ENCODE data around the gene GRIP2.

GRIP2 gene

GRCh38 chr3:14451844-14452739 is 88.0 kb downstream of the GRIP2 start:
- Histone ChIP-seq H3K27ac (ENCODE audit: low read depth, low read length) (no peak overlapping the region), H3K9me3 (ENCODE audit: insufficient read depth, low read depth, low read length) (no peaks in the 10 kb centered on the region), H3K14ac (ENCODE audit: low read length) (no peak overlapping the region), H3K4ac (ENCODE audit: low read depth, low read length) (no peak overlapping the region), H4K12ac (ENCODE audit: low read depth, low read length) (no peak overlapping the region), H2AK5ac (ENCODE audit: low read length) (no peak overlapping the region), H2BK12ac (ENCODE audit: low read length) (no peak overlapping the region), H3K79me1 (ENCODE audit: low read length) (no peaks in the 10 kb centered on the region), H3K23ac (ENCODE audit: low read length) (no peak overlapping the region), H3K4me3 (ENCODE audit: low read depth, low read length) (no peak overlapping the region), H3K27me3 (ENCODE audit: insufficient read depth, low read length) (no peaks in the 10 kb centered on the region), H3K79me2 (ENCODE audit: control insufficient read depth, insufficient read depth, low read length, poor library complexity) (no peaks in the 10 kb centered on the region), H3K4me1 (ENCODE audit: control insufficient read depth in 1 of 2, insufficient read depth in 2 of 2, low read length in 2 of 2) (peaks cover 0 to 8% of the 10 kb centered on the region in 2 experiments), H4K91ac (ENCODE audit: low read depth, low read length) (no peak overlapping the region), H2BK120ac (ENCODE audit: insufficient read depth, low read length, poor library complexity) (no peak overlapping the region), H2AFZ (ENCODE audit: insufficient read depth, low read length, poor library complexity) (no peak overlapping the region), H3K36me3 (ENCODE audit: control insufficient read depth in 1 of 2, insufficient read depth in 2 of 2, low read length in 2 of 2) (peaks cover 75 to 86% of the 10 kb centered on the region in 2 experiments), H4K8ac (ENCODE audit: low read depth, low read length) (no peak overlapping the region), H3K18ac (ENCODE audit: low read length) (no peak overlapping the region), H3K9ac (ENCODE audit: low read length) (no peak overlapping the region), H3K4me2 (ENCODE audit: low read length) (no peak overlapping the region), H2BK5ac (ENCODE audit: low read depth, low read length, poor library complexity) (no peak overlapping the region)
- no peak for DNase-seq
- no CpG with 5 or more reads among the region's 17 CpGs for WGBS (ENCODE audit: extremely low coverage, insufficient coverage, insufficient read length)

- no peak for DNase-seq
Measured at GRCh38 chr3:14450922-14451606, 89.1 kb downstream of the GRIP2 start.

GRCh38 chr3:14450506-14450905 is 89.6 kb downstream of the GRIP2 start:
- H3K4me1 ChIP-seq (ENCODE audit: control insufficient read depth in 1 of 2, insufficient read depth in 2 of 2, low read length in 2 of 2), result peaks cover 0 to 8% of the 10 kb centered on the region in 2 experiments
- no peak overlapping the region for H4K12ac ChIP-seq (ENCODE audit: low read depth, low read length)
- no peak overlapping the region for H4K8ac ChIP-seq (ENCODE audit: low read depth, low read length)
- no peaks in the 10 kb centered on the region for H3K9me3 ChIP-seq (ENCODE audit: insufficient read depth, low read depth, low read length)
- no peak overlapping the region for H4K91ac ChIP-seq (ENCODE audit: low read depth, low read length)
- WGBS (ENCODE audit: extremely low coverage, insufficient coverage, insufficient read length), result no CpG with 5 or more reads among the region's 3 CpGs
- no peak for DNase-seq
- H3K18ac ChIP-seq (ENCODE audit: low read length), result no peak overlapping the region
- no peak overlapping the region for H2BK120ac ChIP-seq (ENCODE audit: insufficient read depth, low read length, poor library complexity)
- H3K23ac ChIP-seq (ENCODE audit: low read length), result no peak overlapping the region
- no peak overlapping the region for H3K9ac ChIP-seq (ENCODE audit: low read length)
- H2AK5ac ChIP-seq (ENCODE audit: low read length), result no peak overlapping the region
- H3K4me3 ChIP-seq (ENCODE audit: low read depth, low read length), result no peak overlapping the region
- H3K14ac ChIP-seq (ENCODE audit: low read length), result no peak overlapping the region
- H3K79me1 ChIP-seq (ENCODE audit: low read length), result no peaks in the 10 kb centered on the region
- no peak overlapping the region for H2BK5ac ChIP-seq (ENCODE audit: low read depth, low read length, poor library complexity)
- H3K4me2 ChIP-seq (ENCODE audit: low read length), result no peak overlapping the region
- H2AFZ ChIP-seq (ENCODE audit: insufficient read depth, low read length, poor library complexity), result no peak overlapping the region
- no peaks in the 10 kb centered on the region for H3K79me2 ChIP-seq (ENCODE audit: control insufficient read depth, insufficient read depth, low read length, poor library complexity)
- H3K27me3 ChIP-seq (ENCODE audit: insufficient read depth, low read length), result no peaks in the 10 kb centered on the region
- peaks cover 68 to 82% of the 10 kb centered on the region in 2 experiments for H3K36me3 ChIP-seq (ENCODE audit: control insufficient read depth in 1 of 2, insufficient read depth in 2 of 2, low read length in 2 of 2)
- H3K27ac ChIP-seq (ENCODE audit: low read depth, low read length), result no peak overlapping the region
- no peak overlapping the region for H2BK12ac ChIP-seq (ENCODE audit: low read length)
- H3K4ac ChIP-seq (ENCODE audit: low read depth, low read length), result no peak overlapping the region

More at GRCh38 chr3:14450922-14451606, 89.1 kb downstream of the GRIP2 start:
- Histone ChIP-seq H3K18ac (ENCODE audit: low read length) (no peak overlapping the region), H2AFZ (ENCODE audit: insufficient read depth, low read length, poor library complexity) (no peak overlapping the region), H3K4me3 (ENCODE audit: low read depth, low read length) (no peak overlapping the region), H2BK120ac (ENCODE audit: insufficient read depth, low read length, poor library complexity) (no peak overlapping the region), H2BK12ac (ENCODE audit: low read length) (no peak overlapping the region), H4K12ac (ENCODE audit: low read depth, low read length) (no peak overlapping the region), H4K8ac (ENCODE audit: low read depth, low read length) (no peak overlapping the region), H4K91ac (ENCODE audit: low read depth, low read length) (no peak overlapping the region), H2BK5ac (ENCODE audit: low read depth, low read length, poor library complexity) (no peak overlapping the region), H3K9ac (ENCODE audit: low read length) (no peak overlapping the region), H3K14ac (ENCODE audit: low read length) (no peak overlapping the region), H3K27ac (ENCODE audit: low read depth, low read length) (no peak overlapping the region), H3K27me3 (ENCODE audit: insufficient read depth, low read length) (no peaks in the 10 kb centered on the region), H3K4me1 (ENCODE audit: control insufficient read depth in 1 of 2, insufficient read depth in 2 of 2, low read length in 2 of 2) (peaks cover 0 to 8% of the 10 kb centered on the region in 2 experiments), H3K4me2 (ENCODE audit: low read length) (no peak overlapping the region), H3K79me1 (ENCODE audit: low read length) (no peaks in the 10 kb centered on the region), H2AK5ac (ENCODE audit: low read length) (no peak overlapping the region), H3K4ac (ENCODE audit: low read depth, low read length) (no peak overlapping the region), H3K79me2 (ENCODE audit: control insufficient read depth, insufficient read depth, low read length, poor library complexity) (no peaks in the 10 kb centered on the region), H3K23ac (ENCODE audit: low read length) (no peak overlapping the region), H3K36me3 (ENCODE audit: control insufficient read depth in 1 of 2, insufficient read depth in 2 of 2, low read length in 2 of 2) (peaks cover 69 to 81% of the 10 kb centered on the region in 2 experiments), H3K9me3 (ENCODE audit: insufficient read depth, low read depth, low read length) (no peaks in the 10 kb centered on the region)
- WGBS (ENCODE audit: extremely low coverage, insufficient coverage, insufficient read length), result no CpG with 5 or more reads among the region's 5 CpGs

DNA sequence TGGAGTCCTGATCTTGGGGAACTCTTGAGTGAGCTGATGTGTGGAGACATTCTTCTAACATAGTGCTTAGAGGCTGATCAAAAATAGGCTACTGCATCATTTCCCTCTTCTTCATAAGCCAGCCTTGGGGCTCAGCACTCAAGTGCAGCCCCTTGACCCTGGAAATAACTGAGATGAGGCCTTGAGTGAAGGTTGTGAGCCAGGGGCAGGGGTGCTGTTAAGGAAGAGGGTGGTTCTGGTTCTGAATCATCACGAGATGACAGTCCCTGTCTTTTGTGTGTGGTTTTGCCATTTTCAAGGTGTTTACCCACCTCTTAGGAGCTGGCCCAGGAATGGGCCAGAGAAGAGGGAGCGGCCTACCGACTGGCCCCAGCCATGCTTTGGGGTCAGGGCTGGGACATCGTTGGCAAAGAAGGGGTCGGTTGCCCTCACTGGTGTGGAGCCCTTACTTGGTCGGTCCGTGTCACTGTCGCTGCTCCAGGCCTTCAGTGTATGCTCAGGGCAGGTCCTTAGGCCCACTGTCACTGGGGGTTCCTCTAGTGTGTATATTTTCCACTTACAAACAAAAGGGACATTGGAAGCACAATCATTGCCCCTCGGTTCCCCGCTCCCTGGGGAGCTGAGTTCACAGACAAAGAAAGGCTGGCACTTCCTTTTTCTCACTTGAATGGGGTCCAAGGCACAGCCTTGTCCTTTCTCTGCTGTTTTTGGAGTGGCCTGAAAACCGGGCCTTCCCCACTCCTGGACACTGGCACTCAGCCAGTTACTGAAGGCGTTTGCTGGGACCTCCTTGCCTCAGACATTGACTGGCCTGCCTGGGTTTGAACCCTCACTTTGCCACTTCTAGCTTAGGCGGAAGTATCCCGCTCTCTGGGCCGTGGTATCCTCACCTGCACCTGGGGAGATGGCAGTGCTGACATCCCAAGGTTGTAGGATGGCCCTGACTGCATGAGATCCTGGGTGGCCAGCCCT is 91.1 kb downstream of the GRIP2 start:
- Histone ChIP-seq H3K4me3 (ENCODE audit: low read depth, low read length) (no peak overlapping the region), H3K23ac (ENCODE audit: low read length) (no peak overlapping the region), H3K79me1 (ENCODE audit: low read length) (no peaks in the 10 kb centered on the region), H2BK120ac (ENCODE audit: insufficient read depth, low read length, poor library complexity) (no peak overlapping the region), H4K91ac (ENCODE audit: low read depth, low read length) (no peak overlapping the region), H2BK5ac (ENCODE audit: low read depth, low read length, poor library complexity) (no peak overlapping the region), H2BK12ac (ENCODE audit: low read length) (no peak overlapping the region), H4K12ac (ENCODE audit: low read depth, low read length) (no peak overlapping the region), H3K18ac (ENCODE audit: low read length) (no peak overlapping the region), H3K14ac (ENCODE audit: low read length) (no peak overlapping the region), H4K8ac (ENCODE audit: low read depth, low read length) (no peak overlapping the region), H3K4me1 (ENCODE audit: control insufficient read depth in 1 of 2, insufficient read depth in 2 of 2, low read length in 2 of 2) (peaks cover 0 to 8% of the 10 kb centered on the region in 2 experiments), H3K9ac (ENCODE audit: low read length) (no peak overlapping the region), H3K4me2 (ENCODE audit: low read length) (no peak overlapping the region), H3K4ac (ENCODE audit: low read depth, low read length) (no peak overlapping the region), H3K9me3 (ENCODE audit: insufficient read depth, low read depth, low read length) (no peaks in the 10 kb centered on the region), H3K79me2 (ENCODE audit: control insufficient read depth, insufficient read depth, low read length, poor library complexity) (no peaks in the 10 kb centered on the region), H3K27me3 (ENCODE audit: insufficient read depth, low read length) (no peaks in the 10 kb centered on the region), H2AFZ (ENCODE audit: insufficient read depth, low read length, poor library complexity) (no peak overlapping the region), H2AK5ac (ENCODE audit: low read length) (no peak overlapping the region), H3K36me3 (ENCODE audit: control insufficient read depth in 1 of 2, insufficient read depth in 2 of 2, low read length in 2 of 2) (peaks cover 68 to 76% of the 10 kb centered on the region in 2 experiments), H3K27ac (ENCODE audit: low read depth, low read length) (no peak overlapping the region)
- DNase-seq, result no peak
- no CpG with 5 or more reads among the region's 15 CpGs for WGBS (ENCODE audit: extremely low coverage, insufficient coverage, insufficient read length)
